GM19099 (cell line): Measurements from ENCODE around the gene SV2A.

ENCODE experiments used
- POLR2A ChIP-seq: IDR thresholded peaks from 3 replicates; pipeline ENCODE4 v1.6.1; 2011; ENCODE audit warnings: low read depth; ENCODE audit not compliant: insufficient read length; ENCODE audit errors: extremely low read depth

Gene SV2A

GRCh38 chr1:149917571-149918144 is at the start of gene SV2A:
Gene SV2A (minus strand): TSS chr1:149917844. CDS start chr1:149913840, 4,004 bp downstream.
- peak; percentile 31 for TF ChIP-seq POLR2A

- no peak for TF ChIP-seq POLR2A
These were observed 49.4 kb upstream of the SV2A start for GRCh38 chr1:149967041-149967440.

DNA sequence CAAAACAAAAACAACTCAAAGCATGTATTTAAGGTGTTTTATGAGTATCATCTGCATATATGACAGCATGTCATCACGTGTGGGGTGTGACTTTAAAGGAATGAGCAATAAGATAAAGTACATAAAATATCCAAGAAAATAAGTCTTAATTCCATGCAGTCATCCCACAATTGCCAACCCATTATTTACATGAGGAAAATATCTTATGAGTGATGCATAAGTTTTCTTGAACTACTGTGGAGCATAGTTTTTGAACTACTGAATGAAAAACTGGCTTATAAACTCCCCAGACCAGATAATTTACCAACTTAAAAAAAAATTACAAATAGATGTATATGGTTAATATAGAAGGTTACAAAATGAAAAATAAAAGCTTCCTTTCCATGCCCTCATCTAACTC is 48.8 kb upstream of the SV2A start:
- TF ChIP-seq POLR2A: no peak

DNA sequence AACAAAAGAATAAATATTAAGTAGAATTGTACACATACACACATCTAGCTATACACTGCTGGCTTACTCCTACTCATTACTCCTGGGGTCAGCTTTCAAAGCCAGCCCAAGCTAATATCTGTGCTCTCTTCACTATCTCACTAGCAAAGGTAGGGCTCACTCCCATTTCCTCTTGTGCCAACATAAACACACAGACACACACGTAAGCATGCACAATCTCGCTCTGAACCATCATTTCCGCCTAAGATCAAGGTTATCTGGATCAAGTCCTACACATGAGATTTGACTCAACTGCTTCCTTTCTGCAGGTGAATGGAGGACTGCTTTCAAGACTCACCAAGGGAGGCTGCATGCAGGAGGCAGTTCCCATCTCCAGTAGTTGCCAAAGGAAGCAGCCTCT is 47.8 kb upstream of the SV2A start:
- TF ChIP-seq POLR2A: no peak

GRCh38 chr1:149963358-149963757 is 45.7 kb upstream of the SV2A start:
- no peak for TF ChIP-seq POLR2A

GRCh38 chr1:149962736-149963135 is 45.1 kb upstream of the SV2A start:
- TF ChIP-seq POLR2A: no peak

GRCh38 chr1:149962039-149962647 is 44.5 kb upstream of the SV2A start:
- no peak for TF ChIP-seq POLR2A

GRCh38 chr1:149949911-149950310 is 32.3 kb upstream of the SV2A start:
- no peak for TF ChIP-seq POLR2A

DNA sequence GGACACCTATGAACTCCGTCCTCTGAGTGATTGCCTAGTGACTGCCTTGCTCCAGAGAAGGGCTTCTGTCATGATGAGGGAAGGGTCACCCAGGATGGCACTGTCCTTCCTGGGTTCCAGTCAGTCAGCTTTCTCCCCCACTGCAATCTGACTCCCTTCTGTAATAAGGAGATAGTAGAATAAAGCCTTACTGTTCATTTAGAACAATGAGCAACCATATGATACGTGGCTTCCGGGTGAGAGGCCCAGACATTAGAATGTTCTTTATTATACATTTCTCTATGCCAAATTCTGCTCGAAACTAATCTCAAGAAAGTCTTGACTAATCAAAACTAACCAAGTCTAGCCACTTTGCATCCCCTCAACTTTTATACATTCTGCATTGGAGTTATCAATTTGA is 27.6 kb upstream of the SV2A start:
- TF ChIP-seq POLR2A: no peak

DNA sequence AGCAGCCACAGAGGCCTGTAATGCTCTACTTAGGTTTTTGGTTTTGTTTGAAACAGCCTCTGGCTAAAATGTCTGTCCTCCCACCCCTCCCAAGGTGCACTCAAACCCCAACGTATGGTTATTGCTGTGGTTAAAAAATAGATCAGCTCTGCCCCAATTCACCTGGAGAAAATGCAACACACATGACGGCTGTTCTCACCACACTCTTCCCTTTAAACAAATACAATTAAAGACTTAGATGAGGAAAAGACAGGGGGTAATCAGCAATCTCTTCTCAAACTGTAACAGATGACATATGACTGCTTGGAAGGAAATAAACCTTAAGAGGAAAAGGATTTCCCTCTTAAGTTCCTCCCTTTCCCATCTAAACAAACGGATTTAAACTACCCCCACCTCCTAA is 25.2 kb upstream of the SV2A start:
- no peak for TF ChIP-seq POLR2A

DNA sequence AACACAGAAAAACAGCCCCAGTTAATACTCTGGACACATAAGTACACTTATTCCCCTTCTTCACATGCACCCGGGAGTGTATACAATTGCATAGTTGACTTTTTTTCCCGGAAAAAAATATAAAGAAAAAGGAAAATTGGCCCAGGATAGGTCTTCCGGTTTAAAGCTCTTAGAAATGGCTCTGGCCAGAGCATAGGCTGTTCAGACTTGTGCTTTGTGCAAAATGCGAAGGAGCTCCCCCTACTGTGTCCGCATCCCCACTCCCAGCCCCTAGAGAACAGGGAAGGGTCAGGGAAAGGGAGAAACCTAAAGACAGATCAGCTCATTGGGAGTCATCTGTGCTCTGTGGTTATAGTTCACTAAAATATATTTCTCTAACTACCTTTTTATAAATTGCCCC is 24.6 kb upstream of the SV2A start:
- no peak for TF ChIP-seq POLR2A

DNA sequence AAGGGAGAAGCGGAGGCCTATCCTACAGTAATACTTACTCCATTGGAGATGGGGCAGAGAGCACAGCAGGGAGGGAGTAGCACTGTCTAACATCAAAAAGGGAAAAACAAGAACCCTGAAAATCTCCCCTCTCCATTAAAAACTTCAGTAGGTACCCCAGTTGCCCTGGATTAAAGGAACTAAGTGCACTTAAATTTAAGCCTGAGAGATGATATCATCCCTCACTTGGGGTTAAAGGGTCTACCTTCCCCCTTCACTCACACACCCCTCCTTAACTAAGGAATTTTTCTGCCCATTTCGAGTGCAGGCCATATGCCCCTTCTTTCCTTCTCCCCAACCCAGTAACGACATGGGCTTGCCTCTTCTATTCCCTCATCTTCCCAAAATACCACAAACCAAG is 22.8 kb upstream of the SV2A start:
- TF ChIP-seq POLR2A: no peak

GRCh38 chr1:149937759-149938158 is 20.1 kb upstream of the SV2A start:
- TF ChIP-seq POLR2A: no peak

- no peak for TF ChIP-seq POLR2A
These were observed 19.5 kb upstream of the SV2A start for GRCh38 chr1:149936992-149937705.

GRCh38 chr1:149936170-149936991 is 18.7 kb upstream of the SV2A start, which contains the start of gene MTMR11:
Gene MTMR11 (minus strand): TSS chr1:149936879. CDS start chr1:149936647, 232 bp downstream.
- no peak for TF ChIP-seq POLR2A
